ENCODE measurements around the gene CDCA7. TPM values are rescaled to one million over a fixed set of nuclear protein-coding genes. Genes with fewer than 3 reads are reported as not detected.

Gene CDCA7
- total and polyA plus RNA-seq, 2 donors (not counting 3 experiments of a cell fraction or from before 2014, with no cell fraction given): 14.9 to 29.7 TPM

DNA sequence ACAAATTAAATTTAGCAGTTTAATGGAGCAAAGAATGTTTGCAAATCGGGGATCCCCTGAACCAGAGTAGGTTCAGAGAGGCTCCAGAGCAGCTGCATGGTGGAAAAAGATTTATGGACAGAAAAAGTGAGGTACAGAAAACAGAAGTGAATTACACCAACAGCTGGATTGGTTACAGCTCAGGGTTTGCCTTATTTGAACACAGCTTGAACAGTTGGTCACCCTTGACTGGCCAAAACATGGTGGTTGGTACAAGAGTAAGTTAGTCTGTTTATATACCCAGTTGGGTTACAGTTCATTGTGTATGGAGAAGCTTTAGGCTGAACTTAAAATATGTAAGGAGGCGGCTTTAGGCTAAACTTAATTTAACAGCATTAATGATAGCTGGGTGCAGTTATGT, 5.4 kb upstream of the CDCA7 start:
- BruUV-seq (replicated peaks): no TSS peak
- no peaks in the 10 kb centered on the region for H3K9me3 ChIP-seq (replicated peaks; ENCODE audit: control insufficient read depth, insufficient read depth, low read length)
- no peak overlapping the region for H3K4me2 ChIP-seq (ENCODE audit: insufficient read depth, low read length)
- H4K20me1 ChIP-seq (replicated peaks; ENCODE audit: control insufficient read depth, extremely low read depth, insufficient read depth, low read length): no peaks in the 10 kb centered on the region
- dilution Hi-C loops (cut with MboI; ENCODE audit: extremely low pct_ligation_motif_present, low sequenced_read_pairs) (no loop called here), intact Hi-C loops (cut with micrococcal nuclease) (no loop called here)
- H3K27me3 ChIP-seq (ENCODE audit: control insufficient read depth in 2 of 2, insufficient read depth in 2 of 2, low read length in 2 of 2): peaks cover 0 to 3% of the 10 kb centered on the region in 2 experiments
- POLR2A ChIA-PET: no interaction called here
- peaks cover 2% of the 10 kb centered on the region for H3K4me1 ChIP-seq (ENCODE audit: control insufficient read depth, extremely low read depth, insufficient read depth, low read length)
- CTCF ChIA-PET: interaction anchor here (1.5 kb wide), 1 partner anchor 18 kb away, joined by 3 read pairs; no protein-coding TSS in a partner anchor
- FAIRE-seq (no peak), DNase-seq (ENCODE audit: low read depth, low spot score) (no peak)
- H2AFZ ChIP-seq (ENCODE audit: low read depth, low read length): no peak overlapping the region
- H3K9ac ChIP-seq (replicated peaks; ENCODE audit: extremely low read depth, insufficient read depth, low read length): no peak overlapping the region
- no peak for TF ChIP-seq MYC (IDR thresholded peaks at IDR 0.05; ENCODE audit: low read depth, low read length)
- TF ChIP-seq EZH2 (IDR thresholded peaks at IDR 0.05; ENCODE audit: borderline replicate concordance, low read depth, low read length, severe bottlenecking): no peak
- no peak for TF ChIP-seq POLR2A (IDR thresholded peaks at IDR 0.05; ENCODE audit: low read depth, low read length)
- no peak for TF ChIP-seq POLR2AphosphoS5 (IDR thresholded peaks at IDR 0.05; ENCODE audit: insufficient read depth, low read depth, low read length)
- TF ChIP-seq, protein P1, sequence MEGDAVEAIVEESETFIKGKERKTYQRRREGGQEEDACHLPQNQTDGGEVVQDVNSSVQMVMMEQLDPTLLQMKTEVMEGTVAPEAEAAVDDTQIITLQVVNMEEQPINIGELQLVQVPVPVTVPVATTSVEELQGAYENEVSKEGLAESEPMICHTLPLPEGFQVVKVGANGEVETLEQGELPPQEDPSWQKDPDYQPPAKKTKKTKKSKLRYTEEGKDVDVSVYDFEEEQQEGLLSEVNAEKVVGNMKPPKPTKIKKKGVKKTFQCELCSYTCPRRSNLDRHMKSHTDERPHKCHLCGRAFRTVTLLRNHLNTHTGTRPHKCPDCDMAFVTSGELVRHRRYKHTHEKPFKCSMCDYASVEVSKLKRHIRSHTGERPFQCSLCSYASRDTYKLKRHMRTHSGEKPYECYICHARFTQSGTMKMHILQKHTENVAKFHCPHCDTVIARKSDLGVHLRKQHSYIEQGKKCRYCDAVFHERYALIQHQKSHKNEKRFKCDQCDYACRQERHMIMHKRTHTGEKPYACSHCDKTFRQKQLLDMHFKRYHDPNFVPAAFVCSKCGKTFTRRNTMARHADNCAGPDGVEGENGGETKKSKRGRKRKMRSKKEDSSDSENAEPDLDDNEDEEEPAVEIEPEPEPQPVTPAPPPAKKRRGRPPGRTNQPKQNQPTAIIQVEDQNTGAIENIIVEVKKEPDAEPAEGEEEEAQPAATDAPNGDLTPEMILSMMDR (IDR thresholded peaks at IDR 0.05; ENCODE audit: extremely low read depth in 1 of 2, insufficient read depth in 1 of 2, low read depth in 1 of 2, low read length in 2 of 2): no peak
- no peak for TF ChIP-seq FOS (IDR thresholded peaks at IDR 0.05; ENCODE audit: borderline replicate concordance, insufficient read depth, low read length)
- no peak for TF ChIP-seq MAX (IDR thresholded peaks at IDR 0.05; ENCODE audit: insufficient read depth, insufficient read length)
- no peak for TF ChIP-seq GATA2 (IDR thresholded peaks at IDR 0.05; ENCODE audit: insufficient read depth, insufficient read length, low read depth, low read length)
- TF ChIP-seq JUN (IDR thresholded peaks at IDR 0.05; ENCODE audit: borderline replicate concordance, insufficient read depth, insufficient read length, low read depth): no peak
- no peaks in the 10 kb centered on the region for H3K9me1 ChIP-seq (replicated peaks; ENCODE audit: control insufficient read depth, extremely low read depth, insufficient read depth, low read length)
- H3K4me3 ChIP-seq (replicated peaks in 1 of 3; ENCODE audit: insufficient read depth in 1 of 3, low read depth in 1 of 3, low read length in 3 of 3): no peak overlapping the region
- no peaks in the 10 kb centered on the region for H3K36me3 ChIP-seq (ENCODE audit: control insufficient read depth in 2 of 2, extremely low read depth in 1 of 2, insufficient read depth in 2 of 2, low read length in 2 of 2)
- no peak overlapping the region for H3K27ac ChIP-seq (ENCODE audit: insufficient read depth, low read depth, low read length)
- H3K79me2 ChIP-seq (ENCODE audit: control insufficient read depth, insufficient read depth, low read length): no peaks in the 10 kb centered on the region

Measured in endothelial cell of umbilical vein (primary cell).